HepG2 (cell line): Measurements from ENCODE around the gene C14orf132. TPM values are rescaled to one million over a fixed set of nuclear protein-coding genes. Genes with fewer than 3 reads are reported as not detected.

ENCODE experiments used
- KIAA2018 ChIP-seq: sonication (generic); formaldehyde crosslinking; IDR thresholded peaks from 2 replicates; pipeline ENCODE4 v1.5.0; 2020; ENCODE audit warnings: mild to moderate bottlenecking, missing genetic modification reagents, borderline replicate concordance
- POLR2AphosphoS5 ChIP-seq: IDR thresholded peaks from 2 replicates; pipeline ENCODE4 v1.6.1; 2012; ENCODE audit warnings: low read depth, low read length
- TRAFD1 ChIP-seq: sonication (generic); formaldehyde crosslinking; IDR thresholded peaks from 2 replicates; pipeline ENCODE4 v1.5.1; 2020; ENCODE audit warnings: missing genetic modification reagents, mild to moderate bottlenecking, borderline replicate concordance
- ZNF280D ChIP-seq: sonication (generic); formaldehyde crosslinking; IDR thresholded peaks from 2 replicates; pipeline ENCODE4 v1.5.1; 2020; ENCODE audit warnings: mild to moderate bottlenecking, missing genetic modification reagents
- ZNF484 ChIP-seq: sonication (generic); formaldehyde crosslinking; IDR thresholded peaks from 2 replicates; pipeline ENCODE4 v1.5.1; 2020; ENCODE audit warnings: mild to moderate bottlenecking, low read depth, missing genetic modification reagents, borderline replicate concordance
- polyA plus RNA-seq, 8 experiments: library from polyadenylated mRNA; depleted of rRNA in 3 of 8; stranded (reverse) in 7 of 8; unstranded in 1 of 8; fragments of >200 nt; fragmentation: Illumina TruSeq in 4 of 8; extraction: Trizol in 4 of 8; gene quantifications; 2 replicates each; pipeline versions ENCODE4 v1.2.1 to v1.2.3, GENCODE V29; 2011 to 2016; ENCODE audit warnings: low read depth in 4 of 8, missing spikeins in 1 of 8, mixed read lengths in 1 of 8; ENCODE audit not compliant: insufficient read depth in 1 of 8
- total RNA-seq, 5 experiments: library from RNA; depleted of rRNA; stranded (reverse); fragments of >200 nt; fragmentation: Illumina TruSeq; extraction: Trizol; gene quantifications; 2 replicates each; pipeline ENCODE4 v1.2.3, GENCODE V29; 2016; ENCODE audit warnings: low read depth in 1 of 5

The C14orf132 gene
- total and polyA plus RNA-seq, 2 of the 13 experiments (the other 11 are each of a cell fraction or from before 2014, with no cell fraction given): 0.13 to 0.15 TPM

GRCh38 chr14:96095058-96095457, 55.9 kb downstream of the C14orf132 start (continued):
- no peak for TF ChIP-seq KIAA2018 (CRISPR knock-in tag)
- TF ChIP-seq POLR2AphosphoS5: no peak
- TF ChIP-seq ZNF280D (CRISPR knock-in tag): no peak
- no peak for TF ChIP-seq ZNF484
- no peak for TF ChIP-seq TRAFD1 (CRISPR knock-in tag)
